GM18951 (cell line): ENCODE data around the gene KRT3.
"Not testable (repeated sequence)": the region's sequence is repeated elsewhere in the genome, so short reads cannot be mapped to it uniquely, and the experiment has no call there.

Experiments
- POLR2A ChIP-seq: IDR thresholded peaks from 4 replicates; pipeline ENCODE4 v1.6.1; 2011; ENCODE audit warnings: mild to moderate bottlenecking; ENCODE audit not compliant: insufficient read length, insufficient read depth; ENCODE audit errors: extremely low read depth
- in situ Hi-C: fragments of 300-500 bp; cut with MboI; formaldehyde crosslinking; loops from one replicate; pipeline ENCODE4 v1.12.0; 2022; ENCODE audit warnings: low sequenced_read_pairs, mixed read lengths, inconsistent platforms; ENCODE audit not compliant: unreplicated experiment

Gene KRT3

GRCh38 chr12:52769946-52770345 is 26.0 kb downstream of the KRT3 start:
- no peak for TF ChIP-seq POLR2A
- in situ Hi-C loops = no loop called here

- in situ Hi-C loops = no loop called here
- no peak for TF ChIP-seq POLR2A
These were observed 26.6 kb downstream of the KRT3 start for GRCh38 chr12:52769354-52769753.

GRCh38 chr12:52768479-52769200 is 27.3 kb downstream of the KRT3 start:
- in situ Hi-C loops = no loop called here
- TF ChIP-seq POLR2A = no peak

- in situ Hi-C loops = no loop called here
- TF ChIP-seq POLR2A = no peak
These were observed 28.5 kb downstream of the KRT3 start for GRCh38 chr12:52767427-52767826.

GRCh38 chr12:52767020-52767379 is 28.9 kb downstream of the KRT3 start:
- in situ Hi-C loops = no loop called here
- no peak for TF ChIP-seq POLR2A

GRCh38 chr12:52766351-52767019 is 29.4 kb downstream of the KRT3 start:
- in situ Hi-C loops = no loop called here
- no peak for TF ChIP-seq POLR2A

GRCh38 chr12:52765702-52766101 is 30.2 kb downstream of the KRT3 start:
- TF ChIP-seq POLR2A = no peak
- in situ Hi-C loops = no loop called here

GRCh38 chr12:52763991-52764390 is 31.9 kb downstream of the KRT3 start:
- no peak for TF ChIP-seq POLR2A
- in situ Hi-C loops = no loop called here

- no peak for TF ChIP-seq POLR2A
- in situ Hi-C loops = no loop called here
These were observed 32.8 kb downstream of the KRT3 start for GRCh38 chr12:52763036-52763659.

- TF ChIP-seq POLR2A = no peak
- in situ Hi-C loops = no loop called here
These were observed 34.1 kb downstream of the KRT3 start for GRCh38 chr12:52761802-52762201.

- in situ Hi-C loops = not testable (repeated sequence)
These were observed 34.7 kb downstream of the KRT3 start for GRCh38 chr12:52761218-52761617.

GRCh38 chr12:52760623-52761022 is 35.3 kb downstream of the KRT3 start:
- no peak for TF ChIP-seq POLR2A
- in situ Hi-C loops = no loop called here

- in situ Hi-C loops = no loop called here
- no peak for TF ChIP-seq POLR2A
These were observed 36.2 kb downstream of the KRT3 start for GRCh38 chr12:52759695-52760094.

GRCh38 chr12:52759218-52759617 is 36.7 kb downstream of the KRT3 start:
- no peak for TF ChIP-seq POLR2A
- in situ Hi-C loops = no loop called here

- no peak for TF ChIP-seq POLR2A
- in situ Hi-C loops = no loop called here
These were observed 38.3 kb downstream of the KRT3 start for GRCh38 chr12:52757449-52758176.
